Measurements from ENCODE around the gene RHD.
"Not testable (repeated sequence)": the region's sequence is repeated elsewhere in the genome, so short reads cannot be mapped to it uniquely, and the experiment has no call there.

RHD gene

DNA sequence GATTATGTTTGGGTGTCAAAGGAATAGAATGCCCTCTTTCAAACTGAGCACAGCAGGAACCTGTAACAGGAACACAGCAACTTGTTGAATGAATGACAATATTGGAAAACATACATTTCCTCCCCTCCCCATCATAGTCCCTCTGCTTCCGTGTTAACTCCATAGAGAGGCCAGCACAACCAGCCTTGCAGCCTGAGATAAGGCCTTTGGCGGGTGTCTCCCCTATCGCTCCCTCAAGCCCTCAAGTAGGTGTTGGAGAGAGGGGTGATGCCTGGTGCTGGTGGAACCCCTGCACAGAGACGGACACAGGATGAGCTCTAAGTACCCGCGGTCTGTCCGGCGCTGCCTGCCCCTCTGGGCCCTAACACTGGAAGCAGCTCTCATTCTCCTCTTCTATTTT, at the start of gene RHD:
Gene RHD, plus strand, starts transcription at position 272 of the 400 bp plus-strand sequence. Its CDS starts 39 bp downstream, at position 311.
- DNase-seq (ENCODE audit: low read depth in 3 of 3, low spot score in 1 of 3): not testable (repeated sequence)

DNA sequence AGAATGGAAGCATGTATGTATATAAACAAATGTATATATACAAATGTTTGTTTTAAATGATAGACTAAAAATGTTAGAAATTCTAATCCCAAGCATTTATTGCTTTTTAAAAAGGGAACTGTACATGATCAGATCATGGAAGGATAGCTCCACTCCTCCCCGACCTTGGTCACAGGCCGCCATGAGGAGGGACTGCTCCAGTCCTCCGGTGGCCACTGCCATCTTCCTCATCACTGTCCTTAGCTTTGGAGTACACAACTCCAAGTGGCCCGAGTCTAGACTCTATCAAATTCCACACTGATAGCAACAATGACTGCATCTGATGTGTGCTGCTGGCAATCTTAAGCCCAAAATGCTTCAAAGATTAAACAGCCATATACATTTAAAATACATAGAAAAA, 49.7 kb upstream of the RHD start:
- DNase-seq (ENCODE audit: low read depth in 3 of 3, low spot score in 1 of 3): no peak

DNA sequence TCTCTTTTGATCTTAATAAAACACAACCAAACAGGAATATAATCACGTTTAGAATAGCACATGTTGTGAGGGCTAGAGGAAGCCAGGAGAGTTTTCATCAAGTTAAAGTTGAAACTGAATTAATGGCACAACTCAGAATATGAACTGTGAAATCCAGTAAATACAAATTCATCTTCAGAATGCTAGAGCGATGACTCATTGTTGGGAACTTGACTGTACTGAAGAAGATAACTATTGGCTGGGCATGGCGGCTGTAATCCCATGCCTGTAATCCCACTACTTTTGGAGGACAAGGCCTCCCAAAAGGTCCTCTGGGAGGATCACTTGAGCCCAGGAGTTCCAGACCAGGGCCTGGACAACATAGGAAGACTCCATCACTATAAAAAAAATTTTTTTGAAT, 48.8 kb upstream of the RHD start:
- no peak for DNase-seq (ENCODE audit: low read depth in 3 of 3, low spot score in 1 of 3)

DNA sequence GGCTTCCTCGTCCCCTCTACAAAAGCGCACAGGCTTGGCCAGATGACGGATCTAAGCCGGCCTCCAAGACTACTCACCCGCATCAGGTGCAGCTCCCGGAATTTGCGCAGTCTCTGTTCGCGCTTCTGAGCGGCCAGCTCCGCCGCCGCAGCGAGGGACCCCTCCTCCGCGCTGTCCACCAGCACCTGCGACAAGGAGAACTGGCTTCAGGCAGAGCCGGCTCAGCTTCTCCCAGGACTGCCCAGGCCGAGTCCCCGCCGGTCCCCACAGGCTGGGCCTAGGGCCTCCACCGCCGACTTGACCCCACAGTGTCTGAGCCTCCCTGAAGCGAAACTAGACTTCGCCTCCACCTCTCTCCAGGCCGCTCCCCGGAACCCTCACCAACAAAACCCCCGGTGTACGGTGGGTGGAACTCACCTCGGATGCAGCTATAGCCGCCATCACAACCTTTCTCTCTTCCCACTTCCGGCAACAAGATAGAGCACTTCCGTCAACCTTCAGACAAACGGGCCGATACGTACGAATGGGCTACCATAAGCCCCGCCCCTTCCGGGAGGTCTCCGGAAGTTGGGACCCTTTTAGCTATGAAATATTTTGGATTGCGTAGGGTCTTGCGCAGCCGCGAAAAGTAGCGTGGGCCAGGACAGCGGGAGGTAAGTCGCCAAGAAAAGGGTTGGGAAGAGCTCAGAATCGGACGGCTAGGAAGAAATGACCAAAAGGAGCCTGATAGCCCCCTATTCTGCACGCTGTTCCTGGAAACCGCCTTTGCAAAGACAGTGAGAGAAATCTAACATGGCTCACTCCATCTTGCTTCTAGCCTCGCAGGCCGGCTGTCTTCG, 40.1 kb upstream of the RHD start, which contains the start of gene SYF2:
Gene SYF2, minus strand, starts transcription at position 476 of the 839 bp plus-strand sequence. Its CDS starts 35 bp downstream, at position 441.
- DNase-seq (ENCODE audit: low read depth in 3 of 3, low spot score in 1 of 3): peak; percentile 72 to 77 (median 73)

DNA sequence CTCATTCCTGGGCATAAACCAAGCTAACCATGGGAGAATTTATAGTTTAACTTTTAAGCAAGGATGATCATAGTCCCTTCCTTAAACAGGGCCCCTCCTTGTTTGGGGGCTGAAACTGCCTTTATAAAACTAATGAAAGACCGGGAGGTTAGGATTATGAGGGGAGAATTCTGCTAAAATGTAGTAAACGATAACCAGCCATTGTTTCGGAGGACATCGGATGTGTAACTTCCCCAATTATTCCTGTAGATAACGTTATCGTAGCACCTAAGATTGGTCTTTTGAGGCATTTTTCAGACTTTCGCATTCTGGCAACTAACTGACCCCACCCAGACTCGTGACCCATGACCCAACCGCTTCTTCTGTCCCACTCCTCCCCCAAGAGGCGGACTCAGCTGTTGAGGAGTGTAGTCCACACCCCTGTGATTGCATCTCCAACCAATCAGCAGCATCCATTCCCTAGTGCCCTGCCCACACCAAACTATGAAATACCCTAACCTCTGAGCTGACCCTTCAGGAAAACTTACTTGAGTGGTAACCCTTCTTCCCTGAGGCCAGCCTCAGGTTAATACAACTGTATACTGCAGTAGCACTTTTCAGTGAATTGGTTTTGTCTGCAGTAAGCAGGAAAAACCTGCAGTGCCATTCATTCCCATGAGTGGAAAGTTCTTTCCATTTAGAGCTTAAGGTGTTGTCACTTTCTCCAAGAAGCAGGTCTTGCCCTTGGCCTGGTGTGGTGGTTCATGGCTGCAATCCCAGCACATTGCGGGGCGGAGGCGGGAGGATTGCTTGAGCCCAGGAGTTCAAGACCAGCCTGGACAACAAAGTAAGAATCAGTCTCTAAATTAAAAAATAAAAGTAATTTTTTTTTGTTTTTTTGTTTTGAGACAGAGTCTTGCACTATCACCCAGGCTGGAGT, 39.2 kb upstream of the RHD start:
- peak in 1 of 3 donors; percentile 14 for DNase-seq (ENCODE audit: low read depth in 3 of 3, low spot score in 1 of 3)

DNA sequence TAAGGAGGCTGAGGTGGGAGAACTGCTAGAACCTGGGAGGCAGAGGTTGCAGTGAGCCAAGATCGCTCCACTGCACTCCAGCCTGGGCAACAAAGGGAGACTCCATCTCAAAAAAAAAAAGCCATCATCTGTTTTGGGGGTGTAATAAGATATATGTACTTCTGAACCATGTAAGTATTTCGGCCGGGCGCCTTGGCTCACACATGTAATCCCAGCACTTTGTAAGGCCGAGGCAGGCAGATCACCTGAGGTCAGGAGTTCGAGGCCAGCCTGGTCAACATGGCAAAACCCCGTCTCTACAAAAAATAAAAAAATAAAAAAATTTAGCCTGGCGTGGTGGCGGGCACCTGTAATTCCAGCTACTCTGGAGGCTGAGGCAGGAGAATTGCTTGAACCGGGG, 36.9 kb upstream of the RHD start:
- DNase-seq (ENCODE audit: low read depth in 3 of 3, low spot score in 1 of 3): not testable (repeated sequence)

DNA sequence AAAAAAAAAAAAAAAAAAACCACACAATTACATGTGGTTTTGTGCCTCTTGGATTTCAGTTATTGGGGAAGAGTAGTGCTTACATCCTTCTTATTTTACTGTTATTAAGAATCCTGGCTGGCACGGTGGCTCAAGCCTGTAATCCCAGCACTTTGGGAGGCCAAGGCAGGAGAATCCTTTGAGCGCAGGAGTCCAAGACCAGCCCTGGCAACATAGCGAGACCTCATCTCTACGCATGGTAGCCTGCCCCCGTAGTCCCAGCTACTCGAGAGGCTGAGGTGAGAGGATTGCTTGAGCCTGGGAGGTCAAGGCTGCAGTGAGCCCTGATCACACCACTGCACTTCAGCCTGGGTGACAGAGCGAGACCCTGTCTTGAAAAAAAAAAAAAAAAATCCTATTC, 36.0 kb upstream of the RHD start:
- DNase-seq (ENCODE audit: low read depth in 3 of 3, low spot score in 1 of 3): not testable (repeated sequence)

DNA sequence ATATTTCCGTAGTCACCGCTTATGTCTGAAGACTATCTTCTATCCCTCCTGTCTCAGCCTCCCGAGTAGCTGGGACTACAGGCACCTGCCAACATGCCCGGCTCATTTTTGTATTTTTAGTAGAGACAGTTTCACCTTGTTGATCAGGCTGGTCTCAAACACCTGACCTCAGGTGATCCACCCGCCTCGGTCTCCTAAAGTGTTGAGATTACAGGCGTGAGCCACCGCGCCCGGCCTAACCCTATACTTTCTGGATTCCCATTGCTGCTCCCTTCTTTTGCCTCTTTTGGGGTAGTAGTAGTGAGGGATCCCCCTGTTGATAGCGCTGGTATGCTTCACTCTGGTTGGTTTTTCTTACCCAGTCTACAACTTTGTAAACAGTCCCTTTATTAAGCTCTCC, 34.3 kb upstream of the RHD start:
- DNase-seq (ENCODE audit: low read depth in 3 of 3, low spot score in 1 of 3): no peak

DNA sequence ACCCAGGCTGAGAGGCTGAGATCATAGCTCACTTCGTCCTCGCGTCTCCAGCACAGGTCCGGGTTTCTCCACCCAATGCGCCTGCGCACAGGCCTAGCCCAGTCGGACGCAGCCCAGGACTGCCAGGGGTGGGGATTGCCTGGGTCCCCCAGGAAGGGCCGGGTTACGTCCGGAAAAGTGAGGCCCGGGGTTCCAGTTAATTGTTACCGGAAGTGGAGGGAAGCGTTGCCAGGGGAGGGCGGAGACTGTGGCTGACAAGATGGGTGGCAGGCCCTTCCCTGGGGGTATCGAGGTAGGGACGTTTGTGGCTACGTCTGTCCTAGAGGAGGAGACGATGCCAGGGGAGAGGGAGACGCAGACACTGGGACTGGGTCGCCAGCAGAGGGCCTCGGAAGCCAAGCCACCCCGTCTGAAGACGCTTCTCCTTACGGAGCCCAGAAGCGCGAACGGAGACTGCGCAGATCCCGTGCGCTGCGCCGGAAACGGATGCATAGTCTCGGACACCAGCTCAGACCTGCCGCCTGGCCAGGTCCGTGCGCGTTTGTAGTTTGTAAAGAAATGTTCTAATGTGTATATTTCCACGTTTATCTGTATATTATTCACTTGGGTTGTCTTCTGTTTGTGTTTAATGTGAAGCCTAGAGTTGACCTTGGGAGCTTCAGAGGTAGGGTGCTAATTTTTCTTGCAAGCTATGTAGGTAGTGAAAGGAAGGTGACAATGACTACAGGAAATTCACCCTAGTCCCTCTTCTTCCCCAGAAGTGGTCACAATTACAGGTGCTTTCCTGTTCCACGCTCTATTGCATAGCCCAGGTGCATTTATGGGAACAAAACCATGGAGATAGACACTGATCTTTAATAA, 32.4 kb upstream of the RHD start:
- DNase-seq (ENCODE audit: low read depth in 3 of 3, low spot score in 1 of 3): peak; percentile 62 to 73 (median 65)

DNA sequence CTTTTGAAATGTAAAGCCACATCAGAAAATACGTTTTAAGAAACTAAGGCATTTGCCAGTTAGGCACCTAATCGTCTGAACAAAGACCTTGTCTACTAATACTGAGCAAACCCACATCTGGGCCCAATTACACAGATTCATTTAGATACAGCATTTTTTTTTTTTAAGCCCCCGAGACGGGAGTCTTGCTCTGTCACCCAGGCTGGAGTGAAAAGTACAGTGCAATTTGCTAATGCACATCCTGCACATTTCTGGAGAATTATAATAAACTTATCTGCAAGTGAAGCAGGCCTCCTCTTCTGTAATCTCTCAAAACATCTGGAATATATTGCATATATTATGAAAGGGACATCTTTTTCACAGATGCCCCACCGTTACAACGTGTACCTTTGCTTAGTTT, 28.4 kb upstream of the RHD start:
- no peak for DNase-seq (ENCODE audit: low read depth in 3 of 3, low spot score in 1 of 3)

DNA sequence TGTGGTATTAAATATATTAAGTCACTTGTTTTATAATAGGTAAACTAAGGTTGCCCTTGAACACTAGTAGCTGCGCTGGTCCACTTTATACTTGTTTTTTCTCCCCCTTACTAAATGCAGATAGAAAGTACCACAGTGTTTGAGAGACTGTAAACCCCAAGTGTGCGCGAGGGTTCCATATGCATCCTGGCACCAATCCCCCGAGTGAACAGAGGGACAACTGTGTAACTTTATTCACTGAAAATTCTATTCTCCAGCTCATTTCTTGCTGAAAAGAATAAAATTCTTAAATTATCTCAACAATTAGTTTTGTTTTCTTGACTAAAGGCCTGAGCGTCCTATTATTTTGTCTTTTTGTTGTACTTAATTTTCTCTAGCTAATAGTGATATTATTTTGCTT, 26.9 kb upstream of the RHD start:
- DNase-seq (ENCODE audit: low read depth in 3 of 3, low spot score in 1 of 3): no peak

DNA sequence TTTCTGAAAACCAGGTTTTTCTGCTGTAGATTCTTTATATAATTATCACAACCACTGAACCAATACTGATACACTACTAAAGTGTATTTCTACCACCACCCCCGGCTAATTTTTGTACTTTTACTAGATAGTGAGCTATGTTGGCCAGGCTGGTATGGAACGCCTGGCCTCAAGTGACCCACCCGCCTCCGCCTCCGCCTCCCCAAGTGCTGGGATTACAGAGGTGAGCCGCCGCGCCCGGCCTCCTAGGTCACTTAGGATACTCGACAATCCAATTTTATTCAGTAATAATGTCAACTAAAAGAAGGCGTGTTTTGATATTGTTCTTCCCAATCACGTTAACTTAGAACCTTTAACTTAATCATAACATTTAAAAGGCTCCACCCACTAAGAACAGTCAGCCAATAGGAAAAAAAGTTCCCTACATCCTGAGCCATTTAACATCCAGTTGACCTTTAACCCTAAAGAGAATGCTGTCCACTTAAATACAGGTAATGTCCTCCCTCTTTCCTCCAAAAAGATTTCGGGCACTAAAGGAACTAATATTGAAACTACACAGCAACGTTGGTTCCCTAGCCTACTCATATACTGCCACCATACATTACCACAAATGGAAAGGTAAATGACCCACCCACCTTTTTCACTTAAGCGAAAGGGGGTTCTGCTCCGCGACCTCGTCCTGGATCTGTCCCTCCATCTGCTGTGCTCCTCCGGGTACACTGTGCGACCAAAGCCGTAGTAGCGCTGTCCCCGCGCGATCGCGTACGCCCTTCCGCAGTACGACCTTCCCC, 26.3 kb upstream of the RHD start:
- DNase-seq (ENCODE audit: low read depth in 3 of 3, low spot score in 1 of 3): no peak

DNA sequence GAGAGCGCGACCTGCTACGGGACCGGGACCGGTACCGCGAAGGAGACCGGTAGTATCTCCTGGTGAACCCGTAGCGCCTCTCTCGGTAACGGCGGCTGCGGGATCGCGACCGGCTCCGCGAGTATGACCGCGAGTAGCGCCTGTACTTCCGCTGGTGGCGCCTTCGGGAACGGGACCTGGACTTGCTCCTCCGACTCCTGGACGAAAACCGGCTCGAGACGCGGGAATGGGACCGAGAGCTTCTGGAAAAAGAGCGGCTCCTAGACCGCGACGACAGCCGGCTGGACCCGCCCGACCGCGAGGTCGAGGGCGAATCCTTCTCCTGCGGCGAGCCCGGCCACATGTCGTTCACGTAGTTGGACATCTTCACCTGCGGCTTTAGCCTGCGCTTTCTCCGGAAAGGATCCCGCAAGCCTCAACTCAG, 25.7 kb upstream of the RHD start:
- DNase-seq (ENCODE audit: low read depth in 3 of 3, low spot score in 1 of 3): peak in 1 of 3 donors; percentile 14

DNA sequence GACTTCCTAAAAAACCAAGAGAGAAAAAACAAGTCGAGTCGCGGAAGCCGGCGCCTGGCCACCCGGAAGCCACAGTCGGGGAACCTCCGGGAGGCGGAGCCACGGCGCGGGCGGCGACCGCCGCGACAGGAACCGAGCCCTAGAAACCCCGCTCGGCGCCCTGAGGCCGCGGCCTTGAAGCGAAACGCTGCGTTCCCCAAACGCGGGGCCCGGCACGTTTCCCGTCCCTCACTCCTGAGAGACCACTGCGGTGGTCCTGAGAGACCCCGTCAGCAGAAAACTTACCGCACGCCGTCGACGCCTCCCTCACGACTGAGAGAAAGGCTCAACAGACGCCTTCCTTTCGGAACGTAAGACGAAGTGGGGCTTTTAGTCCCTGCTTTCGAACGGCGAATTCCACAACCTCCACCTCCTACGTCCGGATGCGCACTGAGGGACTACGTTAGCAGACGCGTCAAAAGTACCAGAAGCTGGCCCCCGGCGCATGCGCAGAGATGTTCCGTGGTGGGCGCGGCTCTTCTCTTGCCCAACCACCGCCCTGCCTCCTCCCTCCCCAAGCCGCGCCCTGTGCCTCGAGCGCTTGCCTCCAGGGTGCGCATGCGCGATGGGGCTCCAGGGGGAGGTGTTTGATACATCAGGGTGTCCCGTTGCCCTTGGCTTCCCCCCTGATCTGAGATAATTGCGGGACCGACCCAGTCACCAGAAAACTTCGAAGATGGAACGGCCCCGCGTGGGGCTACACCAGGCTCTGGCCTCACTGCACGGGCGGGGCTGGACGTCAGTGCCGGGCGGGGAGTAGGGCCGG, 25.1 kb upstream of the RHD start, which contains the start of gene RSRP1:
Gene RSRP1, minus strand, starts transcription at position 431 of the 805 bp plus-strand sequence. CDS start 491 bp downstream, outside the sequence.
- DNase-seq (ENCODE audit: low read depth in 3 of 3, low spot score in 1 of 3): peak; percentile 99 to 100 (median 100)

DNA sequence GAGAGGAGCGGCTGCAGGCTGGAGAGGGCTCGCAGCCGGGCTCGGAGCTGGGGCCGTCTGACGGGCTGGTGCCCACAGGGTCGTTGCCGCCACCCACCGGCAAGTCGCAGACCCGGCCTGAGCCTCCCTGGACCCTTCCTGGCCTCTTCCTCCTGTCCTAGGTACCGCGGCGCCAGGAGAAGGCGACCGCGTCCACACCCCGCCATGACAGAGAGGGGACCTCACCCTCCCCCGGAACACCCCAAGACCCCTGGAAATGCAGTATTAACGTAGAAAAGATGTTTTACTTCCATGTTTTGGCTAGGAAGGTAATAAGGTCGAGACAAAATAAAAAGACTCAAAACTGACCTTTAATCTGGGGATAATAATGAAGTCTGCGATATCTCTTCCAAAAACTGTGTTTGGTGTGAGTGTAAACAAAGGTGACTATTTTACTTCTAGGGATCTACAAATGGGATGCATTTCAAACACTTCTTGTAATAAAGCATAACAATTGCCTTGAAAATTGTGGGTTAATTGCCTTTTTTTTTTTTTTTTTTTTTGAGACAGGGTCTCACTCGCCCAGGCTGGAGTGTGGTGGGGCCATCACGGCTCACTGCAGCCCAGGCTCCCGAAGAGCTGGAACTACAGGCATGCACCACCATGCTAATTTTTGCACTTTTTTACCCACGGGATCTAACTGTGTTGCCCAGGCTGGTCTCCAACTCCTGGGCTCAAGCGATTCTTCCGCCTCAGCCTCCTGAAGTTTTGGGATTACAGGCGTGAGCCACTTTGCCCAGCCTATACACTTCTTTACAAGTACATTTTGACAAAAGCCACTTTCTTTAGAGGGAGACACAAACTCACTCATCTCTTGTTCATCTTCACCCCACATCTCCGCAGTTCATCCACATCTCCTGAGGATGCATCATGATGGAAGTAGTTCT, 24.2 kb upstream of the RHD start:
- DNase-seq (ENCODE audit: low read depth in 3 of 3, low spot score in 1 of 3): no peak

DNA sequence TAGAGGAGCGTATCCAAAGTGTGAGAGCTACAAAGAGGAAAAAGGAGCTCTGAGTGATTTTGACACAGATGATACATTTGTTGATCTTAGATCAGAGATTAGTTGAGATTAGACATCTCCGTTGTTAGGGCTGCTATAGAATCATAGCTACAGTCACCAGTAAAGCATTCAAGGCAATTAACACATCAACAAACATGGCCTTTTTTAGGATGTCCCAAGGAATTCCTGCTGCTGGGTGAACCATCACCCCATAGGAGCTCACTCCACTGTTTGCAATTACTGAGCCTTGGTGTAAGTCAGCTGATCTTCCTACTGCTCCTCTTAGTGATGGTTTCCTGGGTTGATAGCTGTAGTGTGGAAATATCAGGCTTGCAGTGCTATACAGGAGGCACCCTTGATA, 18.4 kb upstream of the RHD start:
- DNase-seq (ENCODE audit: low read depth in 3 of 3, low spot score in 1 of 3): no peak

DNA sequence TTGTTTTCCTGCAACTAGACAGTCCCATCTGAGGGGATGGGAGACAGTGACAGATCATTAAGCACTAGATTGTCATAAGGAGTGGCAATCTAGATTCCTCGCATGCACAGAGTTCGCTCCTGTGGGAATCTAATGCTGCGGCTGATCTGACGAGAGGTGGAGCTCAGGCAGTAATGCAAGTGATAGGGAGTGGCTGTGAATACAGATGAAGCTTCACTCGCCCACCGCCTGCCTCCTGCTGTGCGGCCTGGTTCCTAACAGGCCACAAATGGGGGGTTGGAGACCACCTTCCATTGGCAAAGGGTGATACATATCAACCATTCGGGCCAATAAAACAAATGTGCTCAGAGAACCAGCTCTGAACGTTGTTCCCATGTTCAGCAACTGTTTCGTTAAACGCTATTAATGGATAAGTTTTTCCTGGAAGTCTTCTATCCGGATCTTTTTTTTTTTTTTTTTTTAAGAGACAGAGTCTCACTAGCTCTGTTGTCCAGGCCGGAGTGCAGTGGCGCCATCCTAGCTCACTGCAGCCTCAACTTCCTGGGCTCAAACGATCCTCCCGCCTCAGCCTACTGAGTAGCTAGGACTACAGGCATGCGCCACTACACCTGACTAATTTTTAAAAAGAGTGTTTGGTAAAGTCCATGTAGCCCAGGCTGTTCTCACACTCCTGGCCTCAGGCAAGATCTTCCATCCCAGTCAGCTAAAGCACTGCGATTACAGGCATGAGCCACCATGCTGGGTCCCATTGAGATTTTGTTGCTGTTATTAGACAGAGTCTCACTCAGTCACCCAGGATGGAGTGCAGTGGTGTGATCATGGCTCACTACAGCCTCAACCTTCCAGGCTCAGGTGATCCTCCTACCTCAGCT, 16.4 kb upstream of the RHD start:
- no peak for DNase-seq (ENCODE audit: low read depth in 3 of 3, low spot score in 1 of 3)

All from stimulated activated CD4-positive, alpha-beta T cell treated with anti-CD3 and anti-CD28 coated beads, TNF-alpha, amount 100 ng/mL, for 1 hour (primary cell).